Stimulated activated CD8-positive, alpha-beta memory T cell treated with anti-CD3 and anti-CD28 coated beads, Interleukin-12 subunit alpha, Interleukin-12 subunit beta, amount 100 ng/mL, for 1 hour (primary cell): Measurements from ENCODE around the gene RCL1.
"Not testable (repeated sequence)": the region's sequence is repeated elsewhere in the genome, so short reads cannot be mapped to it uniquely, and the experiment has no call there.

Source experiments
- DNase-seq: peaks from one replicate; pipeline ENCODE4 v3.0.0-alpha.2; 2020; ENCODE audit warnings: low read depth

The RCL1 gene, protein sequence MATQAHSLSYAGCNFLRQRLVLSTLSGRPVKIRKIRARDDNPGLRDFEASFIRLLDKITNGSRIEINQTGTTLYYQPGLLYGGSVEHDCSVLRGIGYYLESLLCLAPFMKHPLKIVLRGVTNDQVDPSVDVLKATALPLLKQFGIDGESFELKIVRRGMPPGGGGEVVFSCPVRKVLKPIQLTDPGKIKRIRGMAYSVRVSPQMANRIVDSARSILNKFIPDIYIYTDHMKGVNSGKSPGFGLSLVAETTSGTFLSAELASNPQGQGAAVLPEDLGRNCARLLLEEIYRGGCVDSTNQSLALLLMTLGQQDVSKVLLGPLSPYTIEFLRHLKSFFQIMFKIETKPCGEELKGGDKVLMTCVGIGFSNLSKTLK

GRCh38 chr9:4792572-4793458 lies at the start of gene RCL1:
Gene RCL1 (plus strand): TSS chr9:4792944. CDS start chr9:4793092, 148 bp downstream.
- DNase-seq: peak; percentile 90

DNA sequence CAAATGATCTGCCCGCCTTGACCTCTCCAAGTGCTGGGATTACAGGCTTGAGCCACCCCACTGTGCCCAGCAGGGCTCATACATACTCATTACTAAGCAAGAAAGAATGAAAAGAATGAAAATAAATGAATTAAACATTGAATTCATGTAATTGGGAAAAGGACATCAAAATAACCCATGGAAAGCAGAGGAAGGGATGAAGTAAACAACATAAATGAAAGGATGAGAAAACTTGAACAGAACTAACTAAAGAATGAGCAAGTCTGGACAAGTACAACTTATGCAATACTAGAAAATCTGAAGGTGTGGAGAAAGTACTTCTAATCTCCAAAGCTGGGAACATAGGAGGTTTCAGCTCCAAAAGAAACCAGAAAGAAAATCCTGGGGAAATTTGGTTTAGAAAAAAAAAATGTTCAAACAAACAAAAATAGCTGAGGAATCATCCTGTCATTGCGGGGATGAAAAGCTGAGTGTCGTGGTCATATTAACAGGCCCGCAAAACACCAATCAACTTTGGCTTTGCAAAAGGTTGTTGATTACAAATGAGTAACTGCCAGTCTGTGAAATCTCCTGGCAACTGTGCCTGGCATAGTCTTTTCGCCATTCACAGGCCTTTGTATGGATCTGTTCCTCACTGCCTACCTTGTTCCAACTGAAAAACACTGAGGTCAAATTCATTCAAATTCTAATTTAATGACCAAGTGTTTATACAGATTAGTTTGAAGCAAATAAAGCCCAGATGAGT lies 49.4 kb upstream of the RCL1 start:
- no peak for DNase-seq

DNA sequence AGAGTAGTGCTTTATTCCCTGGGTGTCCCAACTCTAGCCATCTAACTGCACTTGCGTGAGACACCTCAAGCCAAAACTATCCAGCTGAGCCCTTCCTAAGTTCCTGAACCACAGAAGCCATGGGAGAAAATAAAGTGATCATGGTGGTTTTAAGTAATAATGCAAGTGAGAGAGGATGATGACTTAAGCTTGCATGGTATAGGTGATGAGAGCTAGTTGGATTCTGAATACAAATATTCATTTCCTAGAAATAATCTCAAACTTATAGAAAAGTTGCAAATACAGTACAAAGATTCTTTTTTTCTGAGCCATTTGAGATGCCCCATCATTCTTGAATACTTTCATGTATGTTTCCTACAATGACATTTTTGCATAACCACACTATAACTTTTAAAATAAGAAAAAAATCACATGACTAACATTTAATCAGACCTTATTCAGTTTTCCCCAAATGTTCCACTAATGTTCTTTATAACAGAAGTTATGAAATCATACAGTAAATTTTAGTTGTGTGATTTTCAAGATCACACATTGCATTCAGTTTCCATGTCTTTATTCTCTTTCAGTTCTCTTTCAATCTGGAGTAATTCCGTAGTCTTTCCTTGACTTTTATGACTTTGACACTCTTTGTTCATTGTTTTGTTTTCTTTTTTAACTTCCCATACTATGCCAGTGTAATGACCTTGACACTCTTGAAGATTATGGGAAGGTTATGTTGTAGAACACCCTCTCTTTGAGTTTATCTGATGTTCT lies 46.3 kb upstream of the RCL1 start:
- no peak for DNase-seq

DNA sequence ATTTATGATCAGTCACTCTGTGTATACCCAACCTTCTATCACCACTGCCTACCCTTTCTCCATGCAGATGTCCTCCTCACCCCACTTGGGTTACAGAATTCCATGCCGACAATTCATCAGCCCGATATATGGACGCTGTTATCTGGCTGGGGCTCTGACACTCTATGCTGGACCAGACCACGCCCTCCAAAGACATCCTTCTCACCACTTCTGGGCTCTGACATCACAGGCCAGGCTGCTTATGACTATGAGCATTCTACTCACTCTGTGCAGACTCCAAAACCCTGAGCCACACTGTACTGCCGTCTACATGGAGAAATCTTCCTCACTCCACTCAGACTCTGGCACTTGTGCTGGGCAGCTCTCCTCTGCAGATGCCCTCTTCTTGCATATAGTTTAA lies 44.1 kb upstream of the RCL1 start:
- DNase-seq: no peak

- no peak for DNase-seq
Measured at GRCh38 chr9:4750023-4750673, 42.6 kb upstream of the RCL1 start.

DNA sequence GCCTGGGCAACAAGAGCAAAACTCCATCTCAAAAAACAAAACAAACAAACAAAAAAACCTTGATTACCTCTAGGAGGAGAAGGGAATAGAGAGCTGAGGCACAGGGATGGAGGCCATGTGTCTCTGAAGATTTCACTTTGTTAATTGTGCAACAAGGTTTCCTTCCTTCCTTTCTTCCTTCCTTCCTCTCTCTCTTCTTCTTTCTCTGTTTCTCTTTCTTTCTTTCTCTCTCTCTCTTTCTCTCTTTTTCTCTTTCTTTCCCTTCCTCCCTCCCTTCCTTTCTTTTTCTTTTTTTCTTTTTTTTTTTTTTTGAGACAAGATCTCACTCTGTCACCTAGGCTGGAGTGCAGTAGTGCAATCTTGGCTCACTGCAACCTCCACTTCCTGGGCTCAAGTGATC lies 38.2 kb upstream of the RCL1 start:
- not testable (repeated sequence) for DNase-seq

- DNase-seq: no peak
Measured at GRCh38 chr9:4755026-4755609, 37.6 kb upstream of the RCL1 start.

- no peak for DNase-seq
Measured at GRCh38 chr9:4756420-4756819, 36.3 kb upstream of the RCL1 start.

DNA sequence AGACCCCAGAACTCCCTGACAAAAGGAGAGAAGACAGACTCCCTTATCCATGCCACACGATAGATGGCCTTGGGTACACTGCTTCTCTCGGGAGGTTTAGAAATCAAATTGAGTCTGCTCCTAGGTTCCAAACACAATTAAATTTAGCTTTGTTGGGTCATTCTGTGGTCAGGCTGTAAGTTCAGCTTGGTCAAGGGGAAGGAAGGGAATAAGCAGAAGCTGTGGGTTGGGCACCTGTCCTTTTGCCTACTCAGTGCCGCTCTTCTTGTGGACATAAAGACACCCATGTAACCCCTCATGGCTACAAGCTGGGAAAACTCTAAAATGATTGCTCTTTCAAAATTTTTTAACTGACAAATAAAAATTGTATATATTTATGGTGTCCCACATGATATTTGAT lies 32.6 kb upstream of the RCL1 start:
- DNase-seq: no peak

GRCh38 chr9:4762108-4762885 lies 30.4 kb upstream of the RCL1 start:
- DNase-seq: peak; percentile 72

DNA sequence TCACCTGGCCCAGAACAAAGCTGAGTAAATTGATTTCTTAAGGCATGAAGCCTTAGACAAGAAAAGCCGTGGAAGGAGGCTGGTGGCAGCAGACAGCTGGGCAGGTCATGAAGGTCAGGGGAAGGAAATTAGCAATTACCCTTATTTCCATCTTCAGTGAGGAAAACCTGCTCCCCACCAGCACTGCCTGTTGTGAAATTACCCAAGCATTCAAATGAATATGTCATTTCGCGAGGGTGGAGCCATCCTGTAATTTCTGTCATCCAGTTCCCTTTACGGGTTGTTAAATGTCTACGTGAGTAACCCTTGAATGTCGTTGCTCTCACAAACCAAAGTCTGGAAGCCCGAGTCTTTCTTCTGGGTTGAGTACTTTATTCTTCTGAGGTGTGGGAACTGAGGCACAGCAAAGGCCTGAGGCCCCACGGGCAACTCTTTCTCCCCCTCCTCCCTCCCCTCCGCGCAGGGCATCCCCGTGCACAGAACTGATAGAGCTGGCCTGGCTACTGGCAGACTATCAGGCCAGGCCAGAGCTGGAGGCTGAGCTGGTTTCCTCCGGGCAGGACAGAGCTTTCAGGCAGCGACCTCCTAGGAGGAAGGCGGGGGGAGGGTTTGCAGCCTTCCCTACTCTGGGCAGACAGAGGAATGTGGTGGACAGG lies 29.7 kb upstream of the RCL1 start:
- no peak for DNase-seq

- no peak for DNase-seq
Measured at GRCh38 chr9:4764033-4764432, 28.7 kb upstream of the RCL1 start.

DNA sequence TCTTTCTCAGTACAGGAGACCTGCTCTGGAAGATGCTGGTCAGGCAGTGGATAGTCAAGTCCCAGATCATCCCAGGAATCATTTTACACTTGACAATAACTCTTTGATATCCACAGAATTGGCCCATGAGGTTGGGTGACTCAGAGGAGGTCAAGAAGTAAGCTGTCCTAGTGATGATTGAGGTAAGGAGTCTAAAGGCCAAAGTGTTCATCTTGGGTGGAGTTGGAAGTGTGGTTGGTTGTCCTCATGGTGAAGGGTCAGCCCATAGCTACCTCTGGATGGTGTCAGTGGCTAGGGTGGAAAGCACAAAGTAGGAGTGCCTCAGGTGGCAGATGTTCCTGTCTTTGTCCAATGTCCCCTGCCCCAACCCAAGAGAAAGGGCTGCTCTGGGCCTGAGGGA lies 24.1 kb upstream of the RCL1 start:
- DNase-seq: no peak

DNA sequence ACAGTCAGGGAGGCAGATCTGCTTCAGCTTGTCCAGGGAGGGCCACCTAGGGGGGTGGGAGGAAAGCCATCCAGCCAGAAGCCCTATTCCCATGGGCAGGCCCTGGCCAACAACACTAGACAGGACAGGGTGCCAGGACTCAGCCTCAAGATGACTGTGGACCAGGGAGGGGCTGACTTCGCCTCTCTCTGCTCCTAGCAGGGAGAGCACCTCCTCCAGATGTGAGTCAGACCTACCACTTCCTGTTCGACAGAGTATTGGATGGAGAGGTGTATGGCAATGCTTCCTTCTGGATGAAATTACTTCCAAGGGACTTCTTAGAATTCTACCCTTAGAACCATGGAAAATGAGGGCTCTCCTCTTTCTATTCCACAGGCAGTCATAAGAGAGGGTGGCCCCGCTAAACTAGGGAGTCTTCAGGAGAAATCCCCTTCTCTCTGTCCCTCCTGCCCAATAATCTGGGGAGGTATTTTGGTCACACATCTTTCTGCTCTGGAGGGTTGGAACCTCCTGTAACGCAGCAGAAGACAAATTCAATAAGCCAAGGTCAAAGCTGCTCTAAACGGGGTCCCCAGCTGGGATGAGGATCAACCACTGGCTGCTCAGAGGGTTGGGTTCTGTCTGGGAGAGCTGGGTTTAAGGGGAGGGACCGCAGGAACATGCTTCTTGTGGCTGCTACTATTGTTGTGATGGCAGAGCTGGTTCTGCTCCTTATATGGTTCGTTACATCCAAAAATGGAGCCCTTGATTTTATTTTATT lies 23.2 kb upstream of the RCL1 start:
- DNase-seq: no peak

DNA sequence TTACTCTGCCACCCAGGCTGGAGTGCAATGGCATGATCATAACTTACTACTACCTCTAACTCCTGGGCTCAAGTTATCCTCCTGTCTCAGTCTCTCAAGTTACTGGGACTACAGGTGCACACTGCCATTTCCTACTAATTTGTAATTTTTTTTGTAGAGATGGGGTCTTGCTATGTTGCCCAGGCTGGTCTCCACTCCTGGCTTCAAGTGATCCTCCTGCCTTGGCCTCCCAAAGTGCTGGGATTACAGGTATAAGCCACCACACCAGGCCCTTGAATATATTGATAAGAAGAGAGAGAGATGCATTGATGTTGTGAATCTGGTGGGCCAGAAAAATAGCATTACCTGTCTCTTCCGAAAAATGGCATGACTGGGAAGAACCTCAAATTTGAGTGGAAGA lies 21.0 kb upstream of the RCL1 start:
- DNase-seq: no peak

DNA sequence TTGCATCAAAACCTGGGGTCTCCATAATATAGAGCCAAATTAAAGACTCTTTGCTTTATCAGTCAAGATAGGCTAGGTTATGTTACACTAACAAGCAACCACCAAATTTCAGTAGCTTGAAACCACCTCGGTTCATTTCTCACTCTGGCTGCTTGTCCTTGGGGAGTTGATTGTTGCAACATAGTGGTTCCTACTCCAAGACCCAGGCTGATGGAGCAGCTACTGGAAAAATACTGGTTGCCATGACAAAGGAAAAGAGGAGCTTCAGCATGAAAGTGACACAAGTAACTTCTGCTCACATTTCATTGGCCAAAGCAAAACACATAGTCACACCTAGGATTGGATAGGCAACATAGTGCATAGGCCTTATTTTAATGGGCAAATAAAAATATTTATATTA lies 18.5 kb upstream of the RCL1 start:
- DNase-seq: no peak

GRCh38 chr9:4774958-4775357 lies 17.8 kb upstream of the RCL1 start:
- DNase-seq: not testable (repeated sequence)

DNA sequence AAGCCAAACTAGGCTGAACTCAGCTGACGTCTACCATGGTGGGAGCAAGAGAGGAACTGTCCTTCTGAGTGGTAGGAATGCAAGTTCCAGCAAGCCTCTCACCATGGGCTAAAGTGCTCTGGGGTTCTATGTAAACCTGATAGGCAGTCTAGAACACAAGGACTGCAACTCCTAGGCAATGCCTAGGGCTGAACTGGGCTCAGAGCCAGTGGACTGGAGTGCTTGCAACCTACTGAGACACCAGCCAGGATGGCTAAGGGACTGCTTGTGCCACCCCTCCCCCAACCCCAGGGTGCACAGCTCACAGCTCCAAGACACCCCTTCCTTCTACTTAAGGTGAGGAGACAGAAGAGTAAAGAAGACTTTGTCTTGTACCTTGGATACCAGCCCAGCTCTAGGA lies 12.1 kb upstream of the RCL1 start:
- no peak for DNase-seq

GRCh38 chr9:4781408-4781807 lies 11.3 kb upstream of the RCL1 start:
- DNase-seq: no peak
